Stomach (tissue), 9 donors: ENCODE results near the gene NUDT4B. TPM values are rescaled to one million over a fixed set of nuclear protein-coding genes. Genes with fewer than 3 reads are reported as not detected.
"Not testable (repeated sequence)": the region's sequence is repeated elsewhere in the genome, so short reads cannot be mapped to it uniquely, and the experiment has no call there.

ENCODE experiments used
- DNase-seq, 2 donors: peaks; one replicate each; pipeline versions ENCODE4 v3.0.0 to v3.0.0-alpha.2; 2013 to 2019
- H3K27ac ChIP-seq, 5 donors: fragments of 200-600 bp in 4 of 5; sonication (generic) in 4 of 5; one replicate each; pipeline ENCODE4 v1.5.1; 2013 to 2019; ENCODE audit warnings: mild to moderate bottlenecking in 1 of 5, moderate library complexity in 1 of 5
- H3K27me3 ChIP-seq, 3 donors: fragments of 200-600 bp; sonication (generic); one replicate each; pipeline ENCODE4 v1.5.1; 2017 to 2019; ENCODE audit warnings: mixed run types in 1 of 3
- H3K36me3 ChIP-seq, 4 donors: fragments of 200-600 bp; sonication (generic); 1 replicate in 3 of 4; 2 replicates in 1 of 4; pipeline ENCODE4 v1.5.1; 2016 to 2019
- H3K4me1 ChIP-seq, 4 donors: fragments of 200-600 bp; sonication (generic); one replicate each; pipeline ENCODE4 v1.5.1; 2016 to 2019
- H3K4me3 ChIP-seq, 4 donors: fragments of 200-600 bp; sonication (generic) in 3 of 4; one replicate each; pipeline ENCODE4 v1.5.1; 2016 to 2019; ENCODE audit warnings: mild to moderate bottlenecking in 1 of 4
- H3K9me3 ChIP-seq, 4 donors: fragments of 200-600 bp; sonication (generic); one replicate each; pipeline ENCODE4 v1.5.1; 2016 to 2019
- WGBS, 5 donors: extraction: QIAGEN DNeasy Blood & Tissue Kit in 3 of 5; methylation state at CpG; one replicate each; pipeline versions ENCODE4 v1.1.5 to v1.1.7; 2013 to 2018; 5-methylcytosine and 5-hydroxymethylcytosine counted together
- intact Hi-C: fragments of 100-400 bp; cut with DNase I; formaldehyde crosslinking; loops from one replicate; pipeline ENCODE4 v1.15.1; 2023; ENCODE audit warnings: low total_unique reads
- polyA plus RNA-seq, 3 donors: library from polyadenylated mRNA; stranded (reverse); fragments of 200-250 nt; gene quantifications; one replicate each; pipeline ENCODE4 v1.2.3, GENCODE V29; 2013
- total RNA-seq, 5 donors: library from RNA; depleted of rRNA; stranded (reverse); fragments of >200 nt; gene quantifications; one replicate each; pipeline versions ENCODE4 v1.1.0 to v1.2.3, GENCODE V29; 2014 to 2016
- donor health status: healthy with polysubstance abuse.
- donor health status: Bipolar disorder and iron deficiency.
- donor health status: healthy.

Gene NUDT4B
- total and polyA plus RNA-seq, 8 donors: 0.30 to 9.4 (median 3.3) TPM; not detected in 4

DNA sequence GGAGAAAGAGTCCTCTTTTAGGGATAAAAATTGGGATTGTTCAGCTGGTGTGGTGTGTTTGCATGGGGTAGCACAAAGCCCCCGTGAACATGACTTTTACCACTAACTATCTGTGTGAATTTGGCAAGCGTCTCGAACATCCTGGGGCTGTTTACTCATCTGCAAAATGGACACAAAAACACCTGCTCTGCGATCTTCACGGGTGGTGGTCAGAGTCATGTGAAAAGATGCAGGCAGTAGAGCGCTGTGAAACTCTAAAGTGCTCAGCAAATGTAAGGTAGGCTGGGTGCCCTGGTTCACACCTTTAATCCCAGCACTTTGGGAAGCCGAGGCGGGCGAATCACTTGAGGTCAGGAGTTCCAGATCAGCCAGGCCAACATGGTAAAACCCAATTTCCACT, 27.7 kb upstream of the NUDT4B start:
- DNase-seq, H3K9me3 ChIP-seq, H3K27me3 ChIP-seq, H3K4me1 ChIP-seq, intact Hi-C loops, H3K27ac ChIP-seq, H3K4me3 ChIP-seq, H3K36me3 ChIP-seq: not testable (repeated sequence)
- no CpG with 5 or more reads among the region's 9 CpGs for WGBS, 5 donors

DNA sequence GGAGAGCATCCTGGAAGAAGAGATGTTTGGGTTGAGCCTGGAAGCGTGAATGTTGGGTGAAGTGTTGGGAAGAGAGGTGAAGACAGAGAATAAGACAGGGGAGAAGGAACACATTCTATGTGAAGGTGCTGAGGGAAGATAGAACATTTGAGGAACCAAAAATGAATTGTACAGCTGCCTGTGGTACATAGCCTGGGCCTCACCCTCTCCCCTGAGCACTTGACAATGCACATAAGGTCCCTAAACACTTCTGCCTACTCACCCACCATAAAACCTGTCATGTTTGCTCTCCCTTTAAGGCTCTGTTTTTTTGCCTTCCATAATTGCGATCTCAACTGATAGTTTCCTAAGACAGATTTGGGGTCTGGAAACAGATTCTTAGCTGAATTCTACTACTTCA, 25.8 kb upstream of the NUDT4B start:
- H3K4me3 ChIP-seq, H3K27ac ChIP-seq, intact Hi-C loops, DNase-seq, H3K27me3 ChIP-seq, H3K4me1 ChIP-seq, H3K36me3 ChIP-seq, H3K9me3 ChIP-seq: not testable (repeated sequence)
- WGBS, 5 donors: no CpG with 5 or more reads among the region's 2 CpGs

DNA sequence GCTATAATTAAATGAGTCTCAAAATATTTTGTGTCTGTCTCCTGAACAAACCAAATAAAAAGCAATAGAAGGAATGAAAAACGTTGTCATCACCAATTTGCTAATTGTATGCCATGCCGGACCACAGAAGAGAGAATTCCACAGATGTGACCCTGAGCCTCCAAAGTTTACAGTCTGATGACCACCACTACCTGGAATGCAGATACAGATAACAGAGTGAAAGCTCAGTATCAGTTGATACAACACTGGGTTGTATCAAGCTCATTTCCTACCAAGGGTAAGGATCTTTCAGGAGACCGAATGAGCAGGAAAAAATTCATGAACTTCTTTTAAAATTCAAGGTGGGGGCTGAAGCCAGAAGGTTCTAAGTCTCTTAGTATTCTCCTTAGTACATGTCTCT, 25.1 kb upstream of the NUDT4B start:
- H3K4me3 ChIP-seq, intact Hi-C loops: not testable (repeated sequence)
- no CpG with 5 or more reads among the region's 3 CpGs for WGBS, 5 donors

DNA sequence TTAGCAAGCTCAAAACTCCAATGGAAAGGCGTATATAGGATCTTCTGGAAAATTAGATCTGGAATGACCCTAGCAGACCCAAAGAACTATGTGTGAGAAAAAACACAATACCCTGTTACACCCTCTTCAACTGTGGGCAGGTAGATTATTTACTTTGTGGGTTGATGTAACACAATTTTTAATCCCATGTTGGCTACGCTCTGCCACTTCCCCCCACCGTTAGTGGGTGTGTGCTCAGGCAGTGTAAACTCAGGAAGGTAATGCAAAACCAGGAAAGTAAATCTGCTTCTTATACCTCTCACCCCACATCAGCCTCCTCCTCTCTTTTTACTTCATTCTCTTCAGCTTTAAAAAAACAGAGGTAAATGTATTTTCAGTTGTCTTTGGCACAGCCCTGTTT, 23.7 kb upstream of the NUDT4B start:
- H3K4me3 ChIP-seq, H3K27ac ChIP-seq, H3K36me3 ChIP-seq, H3K27me3 ChIP-seq, H3K9me3 ChIP-seq, H3K4me1 ChIP-seq, DNase-seq, intact Hi-C loops: not testable (repeated sequence)
- WGBS, 5 donors: no CpG with 5 or more reads among the region's 3 CpGs

More for the DNA sequence above, 25.1 kb upstream of the NUDT4B start:
- not testable (repeated sequence) for H3K4me1 ChIP-seq, DNase-seq, H3K27me3 ChIP-seq, H3K9me3 ChIP-seq, H3K36me3 ChIP-seq, H3K27ac ChIP-seq

DNA sequence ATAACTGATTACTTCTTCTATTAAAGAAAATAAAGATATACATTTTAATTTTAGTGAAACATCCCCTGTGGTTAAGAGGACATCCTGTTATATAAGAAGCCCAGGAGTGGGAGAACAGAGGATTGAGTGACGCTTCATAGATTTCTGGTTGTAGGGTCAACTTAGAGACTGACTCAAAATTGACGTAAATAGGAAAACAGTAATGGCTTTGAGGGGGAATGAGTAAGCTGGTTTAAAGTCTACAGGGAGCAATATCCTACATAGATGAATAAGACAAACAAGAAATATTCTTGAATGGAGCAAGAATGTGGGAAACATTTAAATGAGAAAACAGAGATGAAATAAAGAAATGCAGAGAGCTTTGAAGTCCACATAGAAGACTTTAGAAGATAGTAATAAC, 20.7 kb upstream of the NUDT4B start:
- intact Hi-C loops, DNase-seq, H3K9me3 ChIP-seq, H3K36me3 ChIP-seq, H3K27me3 ChIP-seq, H3K4me1 ChIP-seq, H3K4me3 ChIP-seq, H3K27ac ChIP-seq: not testable (repeated sequence)
- no CpG with 5 or more reads among the region's 2 CpGs for WGBS, 5 donors

DNA sequence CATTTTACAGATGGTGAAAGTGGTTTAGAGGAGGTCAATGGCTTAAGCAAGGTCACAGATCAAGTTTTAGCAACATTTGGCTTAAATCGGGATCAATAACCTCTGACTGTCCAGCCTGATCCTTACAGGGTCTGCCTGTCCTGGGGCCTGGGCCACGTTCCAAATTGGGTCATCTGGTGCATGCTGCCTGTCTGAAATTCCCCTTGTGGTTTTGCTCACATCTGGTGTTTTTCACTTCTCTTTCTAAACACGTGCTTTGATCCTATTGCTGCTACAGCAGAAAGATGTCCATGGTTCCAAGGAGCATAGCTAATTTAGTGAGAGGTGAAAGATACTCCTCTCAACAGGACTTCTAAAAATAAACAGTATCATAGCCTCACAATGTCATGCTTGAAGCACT, 19.4 kb upstream of the NUDT4B start:
- DNase-seq, H3K36me3 ChIP-seq, H3K27ac ChIP-seq, H3K4me3 ChIP-seq, intact Hi-C loops, H3K9me3 ChIP-seq, H3K4me1 ChIP-seq, H3K27me3 ChIP-seq: not testable (repeated sequence)
- WGBS, 5 donors: no CpG with 5 or more reads among the region's 3 CpGs

DNA sequence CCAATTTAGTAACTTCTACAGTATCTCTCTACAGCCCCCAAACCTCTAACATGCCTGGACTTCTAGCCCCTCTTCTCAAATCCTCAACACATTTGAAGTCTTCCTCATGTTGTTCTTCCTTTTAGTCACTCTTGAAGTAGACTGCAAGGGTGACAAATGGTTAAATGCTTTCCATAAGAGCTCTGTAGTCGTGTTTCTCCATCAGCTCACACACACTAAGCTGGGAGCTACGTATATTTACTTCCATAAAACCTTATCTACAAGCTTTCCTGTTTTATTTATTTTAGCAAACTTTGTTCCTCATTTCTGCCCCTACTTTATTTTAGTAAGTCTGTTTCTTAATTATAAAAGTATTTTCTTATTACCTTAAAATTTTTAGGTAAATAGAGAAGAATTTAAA, 19.0 kb upstream of the NUDT4B start:
- DNase-seq, H3K27ac ChIP-seq, H3K9me3 ChIP-seq, H3K27me3 ChIP-seq, intact Hi-C loops, H3K36me3 ChIP-seq, H3K4me1 ChIP-seq, H3K4me3 ChIP-seq: not testable (repeated sequence)
- WGBS, 5 donors: no CpG with 5 or more reads among the region's 2 CpGs

DNA sequence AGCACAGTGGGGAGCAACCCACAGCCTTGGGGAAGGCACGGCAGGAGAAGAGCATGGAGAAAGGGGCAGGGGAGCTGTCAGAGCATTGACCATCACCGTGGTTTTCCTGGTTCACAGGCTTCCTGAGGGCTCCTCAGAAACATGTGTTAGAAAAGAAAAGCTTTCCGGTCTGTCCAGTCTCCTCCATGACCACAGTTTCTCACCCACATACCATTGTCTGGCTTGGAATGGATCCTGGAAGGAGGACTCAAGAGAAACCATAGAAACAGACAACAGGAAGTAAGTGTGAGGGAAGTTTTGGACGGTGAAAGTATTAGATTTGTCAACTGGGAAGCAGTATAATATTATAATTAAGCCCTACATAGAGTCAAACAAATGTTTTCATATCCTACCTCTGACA, 16.3 kb upstream of the NUDT4B start:
- intact Hi-C loops, H3K4me3 ChIP-seq, H3K4me1 ChIP-seq, H3K27me3 ChIP-seq, H3K9me3 ChIP-seq, H3K27ac ChIP-seq, DNase-seq, H3K36me3 ChIP-seq: not testable (repeated sequence)
- WGBS, 5 donors: no CpG with 5 or more reads among the region's 4 CpGs

DNA sequence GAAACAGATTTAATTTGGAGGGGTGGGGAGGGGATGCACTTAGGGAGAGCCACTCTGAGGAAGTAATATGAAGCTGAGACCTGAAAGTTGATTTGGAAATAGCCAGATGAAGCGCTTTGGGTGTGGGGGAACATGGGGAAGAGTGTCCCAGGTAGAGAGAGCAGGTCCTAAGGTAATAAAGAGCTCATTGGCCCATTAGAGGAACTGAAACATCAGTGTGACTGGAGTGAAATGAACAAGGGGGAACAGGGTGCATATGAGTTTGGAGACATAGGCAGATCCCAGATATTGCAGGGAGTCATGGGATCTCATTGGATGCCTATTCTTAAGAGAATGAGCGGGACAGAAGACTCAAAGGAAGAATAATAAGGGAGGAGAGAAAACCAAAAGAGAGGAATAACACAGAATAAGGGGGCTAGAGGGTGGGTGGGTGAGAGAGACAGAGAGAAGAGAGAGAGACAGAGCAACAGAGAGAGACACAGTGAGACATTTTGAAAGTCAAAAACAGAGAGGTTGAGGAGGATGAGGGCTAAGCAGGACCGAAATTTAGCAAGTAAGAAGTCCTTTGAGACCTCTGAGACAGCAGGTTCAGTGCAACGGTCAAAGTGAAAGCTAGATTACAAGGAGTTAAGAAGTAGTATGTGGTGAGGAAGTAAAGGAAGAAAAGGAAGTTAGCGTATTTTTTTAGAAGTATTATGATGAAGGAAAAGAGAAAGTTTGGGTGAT, 14.8 kb upstream of the NUDT4B start:
- no CpG with 5 or more reads among the region's 5 CpGs for WGBS, 5 donors
- H3K27me3 ChIP-seq, intact Hi-C loops: not testable (repeated sequence)

DNA sequence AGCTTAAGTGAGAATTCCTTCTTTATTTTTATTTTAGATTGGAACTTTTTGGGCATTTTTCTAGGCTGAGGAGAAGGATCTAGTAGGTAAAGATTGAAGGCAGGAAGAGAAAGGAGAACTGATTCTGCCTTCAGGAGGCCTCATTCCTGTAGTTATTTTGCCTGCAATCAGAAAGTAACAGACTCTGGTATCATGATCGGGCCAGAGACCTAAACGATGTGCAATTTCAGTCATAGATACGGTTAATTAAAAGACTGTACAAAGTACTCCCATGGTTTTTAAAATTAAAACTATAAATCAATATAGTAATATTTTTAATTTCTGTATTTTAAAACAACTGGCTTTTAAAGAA, 14.3 kb upstream of the NUDT4B start:
- H3K4me3 ChIP-seq, H3K36me3 ChIP-seq, intact Hi-C loops, H3K27ac ChIP-seq, H3K9me3 ChIP-seq, H3K4me1 ChIP-seq, DNase-seq, H3K27me3 ChIP-seq: not testable (repeated sequence)
- WGBS, 5 donors: no CpG with 5 or more reads among the region's 3 CpGs

More for the DNA sequence above, 14.8 kb upstream of the NUDT4B start:
- H3K4me1 ChIP-seq, H3K4me3 ChIP-seq, H3K27ac ChIP-seq, DNase-seq, H3K9me3 ChIP-seq, H3K36me3 ChIP-seq: not testable (repeated sequence)

DNA sequence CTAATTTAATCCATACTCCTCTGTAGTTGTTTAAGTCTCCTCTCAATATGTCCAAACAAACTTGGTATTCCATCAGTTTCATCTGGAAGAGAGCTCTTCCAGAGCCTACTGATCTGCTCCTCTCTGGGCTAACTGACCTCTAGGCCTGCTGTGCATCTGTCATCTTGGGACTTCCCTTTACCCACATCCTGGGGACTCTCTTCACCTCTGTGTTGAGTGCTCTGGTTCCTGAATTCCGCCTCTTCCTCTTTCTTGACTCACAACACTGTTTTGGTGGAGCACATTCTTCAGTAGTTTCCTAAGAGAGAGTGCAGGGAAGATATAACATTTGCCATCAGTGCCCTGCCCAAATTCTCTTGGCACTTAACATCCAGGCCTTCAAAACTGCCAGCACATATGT, 13.0 kb upstream of the NUDT4B start:
- H3K36me3 ChIP-seq, H3K27me3 ChIP-seq, DNase-seq, intact Hi-C loops, H3K27ac ChIP-seq, H3K4me1 ChIP-seq, H3K9me3 ChIP-seq, H3K4me3 ChIP-seq: not testable (repeated sequence)
- WGBS, 5 donors: no CpG with 5 or more reads among the region's 1 CpG

DNA sequence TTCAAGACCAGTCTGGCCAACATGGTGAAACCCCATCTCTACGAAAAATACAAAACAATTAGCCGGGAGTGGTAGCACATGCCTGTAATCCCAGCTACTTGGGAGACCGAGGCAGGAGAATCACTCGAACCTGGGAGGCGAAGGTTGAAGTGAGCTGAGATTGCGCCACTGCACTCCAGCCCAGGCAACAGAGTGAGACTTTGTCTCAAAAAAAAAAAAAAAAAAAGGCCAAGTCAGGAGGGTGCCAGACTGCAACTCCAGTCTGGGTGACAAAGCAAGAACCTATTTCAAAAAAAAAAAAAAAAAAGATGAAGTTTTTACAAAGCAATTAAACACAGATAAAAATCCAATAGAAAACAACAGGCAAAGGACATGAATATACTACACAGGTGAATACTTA, 9.9 kb upstream of the NUDT4B start:
- H3K27me3 ChIP-seq, H3K4me3 ChIP-seq, DNase-seq, intact Hi-C loops, H3K36me3 ChIP-seq, H3K27ac ChIP-seq, H3K9me3 ChIP-seq, H3K4me1 ChIP-seq: not testable (repeated sequence)
- no CpG with 5 or more reads among the region's 6 CpGs for WGBS, 5 donors

DNA sequence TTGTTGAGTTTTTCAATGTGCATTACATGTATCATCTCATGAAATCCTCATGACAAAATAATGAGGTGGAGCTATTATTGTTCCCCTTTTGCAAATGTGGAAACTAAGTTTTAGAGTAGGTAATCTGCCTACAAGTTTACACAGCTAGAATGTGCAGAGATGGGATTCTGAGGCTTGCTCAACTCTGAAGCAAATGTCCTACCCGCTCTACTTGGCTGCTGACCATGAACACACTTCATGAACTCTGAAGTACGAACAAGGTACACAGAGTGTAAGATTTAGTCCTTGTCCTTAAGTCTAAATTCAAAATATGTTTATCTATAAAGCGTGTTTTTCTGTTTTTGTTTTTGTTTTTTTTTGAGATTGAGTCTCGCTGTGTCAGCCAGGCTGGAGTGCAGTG, 5.4 kb upstream of the NUDT4B start:
- intact Hi-C loops, H3K27me3 ChIP-seq, H3K27ac ChIP-seq, H3K4me3 ChIP-seq, H3K36me3 ChIP-seq, H3K4me1 ChIP-seq, DNase-seq, H3K9me3 ChIP-seq: not testable (repeated sequence)
- no CpG with 5 or more reads among the region's 4 CpGs for WGBS, 5 donors
